ENCODE results near the gene MAL.
"Not testable (repeated sequence)": the region's sequence is repeated elsewhere in the genome, so short reads cannot be mapped to it uniquely, and the experiment has no call there.

MAL gene

DNA sequence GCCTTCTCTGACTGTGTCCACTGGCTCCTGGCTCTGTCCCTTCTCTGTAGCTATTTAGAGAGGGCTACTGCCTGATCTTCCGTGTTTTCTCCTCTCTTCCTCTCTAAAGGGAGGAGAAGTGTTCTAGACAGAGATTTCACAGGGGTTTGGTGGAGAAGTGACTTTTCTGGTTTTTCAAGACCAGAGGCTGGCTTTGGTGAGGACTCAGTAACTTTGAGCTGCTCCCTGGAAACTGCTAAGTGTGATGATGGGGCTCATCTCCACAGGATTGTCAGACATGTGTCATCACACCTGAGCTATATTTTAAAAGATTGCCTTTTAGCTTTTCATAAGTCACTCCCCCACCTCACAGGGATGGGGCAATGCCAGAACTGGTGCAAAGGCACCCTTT, 6.2 kb downstream of the MAL start:
- no peaks in the 10 kb centered on the region for H3K4me1 Mint-ChIP-seq
- no peak overlapping the region for H3K4me3 Mint-ChIP-seq
- H3K9me3 Mint-ChIP-seq = peaks cover 4% of the 10 kb centered on the region
- H3K36me3 Mint-ChIP-seq = no peaks in the 10 kb centered on the region
- H3K27ac Mint-ChIP-seq = no peak overlapping the region
- ATAC-seq = no peak
- H3K27me3 Mint-ChIP-seq = peaks cover 33% of the 10 kb centered on the region

DNA sequence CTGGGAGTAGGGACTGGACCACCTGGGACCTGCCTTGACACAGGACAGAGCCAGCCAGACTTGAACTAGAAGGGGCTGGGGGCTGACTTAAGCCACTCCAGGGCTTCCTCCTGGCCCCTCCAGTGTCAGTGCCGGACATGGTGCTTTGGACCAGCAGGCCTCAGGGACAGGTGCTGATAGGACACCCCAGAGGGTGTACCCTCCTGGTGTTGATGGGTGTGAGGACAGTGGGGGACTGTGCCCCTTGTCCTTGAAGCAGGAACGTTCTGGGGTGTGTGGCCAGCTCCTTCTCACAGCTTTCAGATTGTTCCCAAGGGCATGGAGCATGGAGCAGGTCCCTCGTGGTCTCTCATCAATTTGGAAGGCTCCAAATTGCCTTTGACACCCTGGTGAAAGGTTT, 6.8 kb downstream of the MAL start:
- H3K9me3 Mint-ChIP-seq = peaks cover 11% of the 10 kb centered on the region
- H3K36me3 Mint-ChIP-seq = no peaks in the 10 kb centered on the region
- H3K4me3 Mint-ChIP-seq = no peak overlapping the region
- peak; percentile 28 for ATAC-seq
- peaks cover 26% of the 10 kb centered on the region for H3K27me3 Mint-ChIP-seq
- no peak overlapping the region for H3K27ac Mint-ChIP-seq
- no peaks in the 10 kb centered on the region for H3K4me1 Mint-ChIP-seq

GRCh38 chr2:95032868-95033603, 7.5 kb downstream of the MAL start:
- no peak overlapping the region for H3K27ac Mint-ChIP-seq
- no peak overlapping the region for H3K4me3 Mint-ChIP-seq
- H3K27me3 Mint-ChIP-seq = peaks cover 21% of the 10 kb centered on the region
- H3K9me3 Mint-ChIP-seq = peaks cover 18% of the 10 kb centered on the region
- no peaks in the 10 kb centered on the region for H3K4me1 Mint-ChIP-seq
- ATAC-seq = no peak
- no peaks in the 10 kb centered on the region for H3K36me3 Mint-ChIP-seq

DNA sequence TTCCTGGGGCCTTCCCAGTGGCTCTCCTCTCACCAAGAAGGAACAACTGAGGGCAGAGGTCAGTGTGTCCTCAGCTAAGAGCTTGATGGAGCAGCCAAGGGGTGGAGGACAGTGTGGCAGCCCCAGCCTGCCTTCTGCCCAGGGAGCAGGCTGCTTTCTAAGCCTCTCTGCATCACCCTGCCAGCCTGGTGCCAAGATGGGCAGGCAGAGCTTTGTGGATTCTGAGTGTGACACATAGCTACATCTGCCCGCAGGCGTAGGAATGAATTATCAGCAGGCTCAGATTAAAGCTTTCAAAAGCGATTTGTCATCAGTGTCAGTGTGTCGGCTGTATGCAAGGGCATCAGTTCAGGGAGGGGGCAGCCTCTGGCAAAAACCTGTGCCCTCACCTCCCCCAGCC, 8.7 kb downstream of the MAL start:
- Mint-ChIP-seq H3K36me3 (no peaks in the 10 kb centered on the region), H3K4me3 (no peak overlapping the region)

DNA sequence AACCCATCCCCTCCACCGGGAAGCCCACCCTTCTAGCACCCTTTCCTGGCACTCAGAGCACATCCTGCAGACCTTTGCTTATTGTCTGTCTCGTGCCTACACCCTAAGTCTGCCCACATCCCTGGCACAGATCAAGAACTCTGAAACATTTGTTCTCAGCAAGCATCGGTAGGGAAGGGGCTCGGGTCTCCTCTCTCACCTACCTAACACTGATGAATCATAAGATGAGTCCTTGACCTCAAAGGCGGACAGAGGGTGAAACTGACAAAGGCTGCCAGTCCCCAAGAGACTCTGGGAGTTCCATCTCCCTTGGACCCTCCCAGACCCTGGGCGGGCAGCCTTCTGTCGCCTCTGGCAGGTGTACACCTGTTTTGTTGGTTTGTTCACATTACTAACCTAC, 9.3 kb downstream of the MAL start:
- H3K4me1 Mint-ChIP-seq = no peaks in the 10 kb centered on the region
- no peak for ATAC-seq
- H3K4me3 Mint-ChIP-seq = no peak overlapping the region
- H3K27me3 Mint-ChIP-seq = peaks cover 11% of the 10 kb centered on the region
- H3K36me3 Mint-ChIP-seq = no peaks in the 10 kb centered on the region
- H3K27ac Mint-ChIP-seq = no peak overlapping the region
- peaks cover 33% of the 10 kb centered on the region for H3K9me3 Mint-ChIP-seq

More for the DNA sequence above, 8.7 kb downstream of the MAL start:
- Mint-ChIP-seq H3K4me1 (no peaks in the 10 kb centered on the region), H3K9me3 (peaks cover 29% of the 10 kb centered on the region), H3K27ac (no peak overlapping the region), H3K27me3 (peaks cover 17% of the 10 kb centered on the region)
- ATAC-seq = no peak

DNA sequence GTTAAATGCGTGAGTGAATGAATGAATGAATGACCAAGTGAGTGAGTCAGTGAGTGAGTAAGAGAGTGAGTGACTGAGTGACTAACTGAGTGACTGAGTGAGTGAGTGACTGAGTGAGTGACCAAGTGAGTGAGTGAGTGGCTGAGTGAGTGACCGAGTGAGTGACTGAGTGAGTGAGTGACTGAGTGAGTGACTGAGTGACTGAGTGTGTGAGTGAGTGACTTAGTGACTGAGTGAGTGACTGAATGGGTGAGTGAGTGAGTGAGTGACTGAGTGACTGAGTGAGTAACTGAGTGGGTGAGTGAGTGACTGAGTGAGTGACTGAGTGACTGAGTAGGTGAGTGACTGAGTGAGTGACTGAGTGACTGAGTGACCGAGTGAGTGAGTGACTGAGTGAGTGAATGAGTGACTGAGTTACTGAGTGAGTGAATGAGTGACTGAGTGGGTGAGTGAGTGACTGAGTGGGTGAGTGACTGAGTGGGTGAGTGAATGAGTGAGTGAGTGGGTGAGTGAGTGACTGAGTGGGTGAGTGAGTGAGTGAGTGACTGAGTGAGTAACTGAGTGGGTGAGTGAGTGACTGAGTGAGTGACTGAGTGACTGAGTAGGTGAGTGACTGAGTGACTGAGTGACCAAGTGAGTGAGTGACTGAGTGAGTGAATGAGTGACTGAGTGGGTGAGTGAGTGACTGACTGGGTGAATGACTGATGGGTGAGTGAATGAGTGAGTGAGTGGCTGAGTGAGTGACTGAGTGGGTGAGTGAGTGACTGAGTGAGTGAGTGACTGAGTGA, 11.3 kb downstream of the MAL start:
- no peak overlapping the region for H3K27ac Mint-ChIP-seq
- H3K36me3 Mint-ChIP-seq = no peaks in the 10 kb centered on the region
- ATAC-seq = no peak
- peaks cover 36% of the 10 kb centered on the region for H3K9me3 Mint-ChIP-seq
- no peaks in the 10 kb centered on the region for H3K4me1 Mint-ChIP-seq
- H3K4me3 Mint-ChIP-seq = no peak overlapping the region
- no peaks in the 10 kb centered on the region for H3K27me3 Mint-ChIP-seq

- ATAC-seq = no peak
- H3K27ac Mint-ChIP-seq = no peak overlapping the region
Observed at GRCh38 chr2:95037384-95037839, 11.9 kb downstream of the MAL start.

GRCh38 chr2:95037841-95038585, 12.5 kb downstream of the MAL start:
- H3K36me3 Mint-ChIP-seq, H3K4me1 Mint-ChIP-seq, H3K4me3 Mint-ChIP-seq, H3K27me3 Mint-ChIP-seq, ATAC-seq: not testable (repeated sequence)
- Mint-ChIP-seq H3K27ac (peak overlapping the region; percentile 21), H3K9me3 (peaks cover 36% of the 10 kb centered on the region)

More at GRCh38 chr2:95037384-95037839, 11.9 kb downstream of the MAL start:
- Mint-ChIP-seq H3K4me1 (no peaks in the 10 kb centered on the region), H3K9me3 (peaks cover 36% of the 10 kb centered on the region), H3K4me3 (no peak overlapping the region), H3K27me3 (no peaks in the 10 kb centered on the region), H3K36me3 (no peaks in the 10 kb centered on the region)

- no peaks in the 10 kb centered on the region for H3K4me1 Mint-ChIP-seq
- no peak for ATAC-seq
- H3K9me3 Mint-ChIP-seq = peaks cover 36% of the 10 kb centered on the region
- H3K27ac Mint-ChIP-seq = peak overlapping the region; percentile 21
- H3K36me3 Mint-ChIP-seq = no peaks in the 10 kb centered on the region
- no peak overlapping the region for H3K4me3 Mint-ChIP-seq
- peaks cover 11% of the 10 kb centered on the region for H3K27me3 Mint-ChIP-seq
Observed at GRCh38 chr2:95038635-95039298, 13.3 kb downstream of the MAL start.

DNA sequence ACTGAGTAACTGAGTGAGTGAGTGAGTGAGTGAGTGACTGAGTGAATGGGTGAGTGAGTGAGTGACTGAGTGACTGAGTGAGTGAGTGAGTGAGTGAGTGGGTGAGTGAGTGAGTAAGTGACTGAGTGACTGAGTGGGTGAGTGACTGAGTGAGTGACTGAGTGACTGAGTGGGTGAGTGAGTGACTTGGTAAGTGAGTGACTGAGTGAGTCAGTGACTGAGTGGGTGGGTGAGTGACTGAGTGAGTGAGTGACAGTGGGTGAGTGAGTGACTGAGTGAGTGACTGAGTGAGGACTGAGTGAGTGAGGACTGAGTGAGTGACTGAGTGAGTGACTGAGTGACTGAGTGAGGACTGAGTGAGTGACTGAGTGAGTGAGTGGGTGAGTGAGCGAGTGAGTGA, 13.9 kb downstream of the MAL start:
- Mint-ChIP-seq H3K9me3 (peaks cover 36% of the 10 kb centered on the region), H3K36me3 (no peaks in the 10 kb centered on the region), H3K4me1 (no peaks in the 10 kb centered on the region), H3K27me3 (peaks cover 17% of the 10 kb centered on the region), H3K27ac (no peak overlapping the region), H3K4me3 (no peak overlapping the region)
- no peak for ATAC-seq

GRCh38 chr2:95039978-95040377, 14.5 kb downstream of the MAL start:
- Mint-ChIP-seq H3K9me3 (peaks cover 36% of the 10 kb centered on the region), H3K27me3 (peaks cover 19% of the 10 kb centered on the region), H3K4me1 (no peaks in the 10 kb centered on the region), H3K4me3 (no peak overlapping the region), H3K36me3 (no peaks in the 10 kb centered on the region), H3K27ac (no peak overlapping the region)
- no peak for ATAC-seq

- Mint-ChIP-seq H3K27ac (no peak overlapping the region), H3K4me1 (no peaks in the 10 kb centered on the region), H3K4me3 (no peak overlapping the region), H3K36me3 (no peaks in the 10 kb centered on the region), H3K9me3 (peaks cover 36% of the 10 kb centered on the region), H3K27me3 (peaks cover 22% of the 10 kb centered on the region)
- no peak for ATAC-seq
Observed at GRCh38 chr2:95040426-95040825, 14.9 kb downstream of the MAL start.

- ATAC-seq = no peak
- H3K4me1 Mint-ChIP-seq = no peaks in the 10 kb centered on the region
- no peak overlapping the region for H3K27ac Mint-ChIP-seq
- no peaks in the 10 kb centered on the region for H3K36me3 Mint-ChIP-seq
- peaks cover 36% of the 10 kb centered on the region for H3K9me3 Mint-ChIP-seq
- H3K27me3 Mint-ChIP-seq = peaks cover 29% of the 10 kb centered on the region
- H3K4me3 Mint-ChIP-seq = no peak overlapping the region
Observed at GRCh38 chr2:95041060-95041823, 15.7 kb downstream of the MAL start.

- Mint-ChIP-seq H3K27ac (no peak overlapping the region), H3K9me3 (peaks cover 29% of the 10 kb centered on the region)
Observed at GRCh38 chr2:95041824-95042442, 16.4 kb downstream of the MAL start.

More at GRCh38 chr2:95041824-95042442, 16.4 kb downstream of the MAL start:
- ATAC-seq = no peak
- H3K36me3 Mint-ChIP-seq = no peaks in the 10 kb centered on the region
- no peak overlapping the region for H3K4me3 Mint-ChIP-seq
- peaks cover 36% of the 10 kb centered on the region for H3K27me3 Mint-ChIP-seq
- no peaks in the 10 kb centered on the region for H3K4me1 Mint-ChIP-seq

All from stimulated activated memory B cell treated with anti-CD40 and anti-IgM and Interleukin-4, amounts not matched to agents 10 μg/mL and 1 μg/mL and 100 μg/mL, for 72 hours (primary cell).